Astrocyte (in vitro differentiated cells and primary cell): ENCODE results near the gene SNX15.

ENCODE experiments used
- EZH2 ChIP-seq: IDR thresholded peaks from 2 replicates; pipeline ENCODE4 v1.6.1; 2012; ENCODE audit warnings: mild to moderate bottlenecking, low read length, inconsistent platforms; ENCODE audit not compliant: insufficient read depth
- TF ChIP-seq, protein P1 (sequence below): IDR thresholded peaks from 2 replicates; pipeline ENCODE4 v1.5.1; 2011; ENCODE audit warnings: low read depth, mild to moderate bottlenecking, inconsistent platforms, low read length, moderate library complexity; ENCODE audit not compliant: insufficient read depth

DNA sequence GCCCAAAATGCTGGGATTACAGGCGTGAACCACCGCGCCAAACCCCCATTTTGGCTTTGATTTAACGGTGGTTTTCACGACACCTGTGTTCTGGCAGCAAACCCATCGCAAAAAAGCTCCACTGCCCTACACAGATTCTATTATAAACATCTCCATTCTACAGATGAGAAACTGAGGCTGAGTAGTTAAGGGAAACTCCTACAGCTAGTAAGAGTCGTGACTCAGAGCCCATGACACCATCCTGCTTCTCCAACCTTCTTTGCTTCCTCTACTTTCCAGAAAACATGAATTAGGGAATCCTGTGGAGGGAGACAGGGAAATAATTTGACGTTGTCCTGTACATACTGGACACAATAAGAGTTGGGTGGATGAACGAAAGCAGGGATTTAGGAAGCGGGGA is 429 bp upstream of the SNX15 start:
- TF ChIP-seq, protein P1, sequence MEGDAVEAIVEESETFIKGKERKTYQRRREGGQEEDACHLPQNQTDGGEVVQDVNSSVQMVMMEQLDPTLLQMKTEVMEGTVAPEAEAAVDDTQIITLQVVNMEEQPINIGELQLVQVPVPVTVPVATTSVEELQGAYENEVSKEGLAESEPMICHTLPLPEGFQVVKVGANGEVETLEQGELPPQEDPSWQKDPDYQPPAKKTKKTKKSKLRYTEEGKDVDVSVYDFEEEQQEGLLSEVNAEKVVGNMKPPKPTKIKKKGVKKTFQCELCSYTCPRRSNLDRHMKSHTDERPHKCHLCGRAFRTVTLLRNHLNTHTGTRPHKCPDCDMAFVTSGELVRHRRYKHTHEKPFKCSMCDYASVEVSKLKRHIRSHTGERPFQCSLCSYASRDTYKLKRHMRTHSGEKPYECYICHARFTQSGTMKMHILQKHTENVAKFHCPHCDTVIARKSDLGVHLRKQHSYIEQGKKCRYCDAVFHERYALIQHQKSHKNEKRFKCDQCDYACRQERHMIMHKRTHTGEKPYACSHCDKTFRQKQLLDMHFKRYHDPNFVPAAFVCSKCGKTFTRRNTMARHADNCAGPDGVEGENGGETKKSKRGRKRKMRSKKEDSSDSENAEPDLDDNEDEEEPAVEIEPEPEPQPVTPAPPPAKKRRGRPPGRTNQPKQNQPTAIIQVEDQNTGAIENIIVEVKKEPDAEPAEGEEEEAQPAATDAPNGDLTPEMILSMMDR = no peak
- no peak for TF ChIP-seq EZH2
